HG02610 (cell line): Measurements from ENCODE around the gene DGKZ.

Source experiments
- ATAC-seq: cut with Tn5 transposase; IDR thresholded peaks from one replicate; pipeline ENCODE4 v1.9.1; 2021; ENCODE audit warnings: mild to moderate bottlenecking, moderate library complexity; ENCODE audit not compliant: unreplicated experiment

Gene DGKZ

GRCh38 chr11:46426233-46426991 lies 79.1 kb downstream of the DGKZ start:
- no peak for ATAC-seq

GRCh38 chr11:46427364-46427763 lies 80.1 kb downstream of the DGKZ start:
- ATAC-seq, result no peak

- no peak for ATAC-seq
These were observed 82.5 kb downstream of the DGKZ start for GRCh38 chr11:46429717-46430116.
